ENCODE data around the gene FCGBP.

DNA sequence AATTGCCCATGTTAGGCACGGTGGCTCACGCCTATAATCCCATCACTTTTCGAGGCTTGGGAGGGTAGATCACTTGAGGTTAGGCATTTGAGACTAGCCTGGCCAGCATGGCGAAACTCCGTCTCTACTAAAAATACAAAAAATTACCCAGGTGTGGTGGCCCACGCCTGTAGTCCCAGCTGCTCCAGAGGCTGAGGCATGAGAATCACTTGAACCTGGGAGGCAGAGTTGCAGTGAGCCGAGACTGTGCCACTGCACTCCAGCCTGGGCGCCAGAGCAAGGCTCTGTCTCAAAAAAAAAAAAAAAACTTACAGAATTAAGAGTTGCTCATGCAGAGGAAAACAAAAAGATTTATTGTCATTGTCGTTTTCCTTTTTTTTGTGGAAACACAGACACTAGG lies 33.1 kb upstream of the FCGBP start:
- TF ChIP-seq, protein P1, sequence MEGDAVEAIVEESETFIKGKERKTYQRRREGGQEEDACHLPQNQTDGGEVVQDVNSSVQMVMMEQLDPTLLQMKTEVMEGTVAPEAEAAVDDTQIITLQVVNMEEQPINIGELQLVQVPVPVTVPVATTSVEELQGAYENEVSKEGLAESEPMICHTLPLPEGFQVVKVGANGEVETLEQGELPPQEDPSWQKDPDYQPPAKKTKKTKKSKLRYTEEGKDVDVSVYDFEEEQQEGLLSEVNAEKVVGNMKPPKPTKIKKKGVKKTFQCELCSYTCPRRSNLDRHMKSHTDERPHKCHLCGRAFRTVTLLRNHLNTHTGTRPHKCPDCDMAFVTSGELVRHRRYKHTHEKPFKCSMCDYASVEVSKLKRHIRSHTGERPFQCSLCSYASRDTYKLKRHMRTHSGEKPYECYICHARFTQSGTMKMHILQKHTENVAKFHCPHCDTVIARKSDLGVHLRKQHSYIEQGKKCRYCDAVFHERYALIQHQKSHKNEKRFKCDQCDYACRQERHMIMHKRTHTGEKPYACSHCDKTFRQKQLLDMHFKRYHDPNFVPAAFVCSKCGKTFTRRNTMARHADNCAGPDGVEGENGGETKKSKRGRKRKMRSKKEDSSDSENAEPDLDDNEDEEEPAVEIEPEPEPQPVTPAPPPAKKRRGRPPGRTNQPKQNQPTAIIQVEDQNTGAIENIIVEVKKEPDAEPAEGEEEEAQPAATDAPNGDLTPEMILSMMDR (IDR thresholded peaks at IDR 0.05; ENCODE audit: insufficient read depth, low read depth, low read length) = no peak
- TF ChIP-seq EZH2 (IDR thresholded peaks at IDR 0.05; ENCODE audit: insufficient read depth, low read length) = no peak
